Kidney (tissue), 14 donors: ENCODE data around the gene MRPL40. TPM values are rescaled to one million over a fixed set of nuclear protein-coding genes. Genes with fewer than 3 reads are reported as not detected.

Source experiments
- DNase-seq, 5 donors: peaks; one replicate each; pipeline ENCODE4 v3.0.0-alpha.2; 2013 to 2020
- FAIRE-seq: peaks from 2 replicates; lab custom pipeline; 2012; peaks lifted over from hg19 to GRCh38; lab: Jason Lieb, UNC
- H3K27ac ChIP-seq, 2 donors: one replicate each; pipeline ENCODE4 v1.7.0; 2013; ENCODE audit warnings: low read depth in 2 of 2, low read length in 2 of 2, inconsistent platforms in 1 of 2
- H3K27me3 ChIP-seq: one replicate; pipeline ENCODE4 v1.7.1; 2013; ENCODE audit warnings: low read length, inconsistent platforms; ENCODE audit not compliant: control insufficient read depth, insufficient read depth
- H3K36me3 ChIP-seq, 3 donors: one replicate each; pipeline versions ENCODE4 v1.7.0 to v1.7.1; 2013; ENCODE audit warnings: low read length in 3 of 3, control low read depth in 1 of 3, inconsistent platforms in 1 of 3; ENCODE audit not compliant: insufficient read depth in 3 of 3, control insufficient read depth in 2 of 3
- H3K4me1 ChIP-seq, 3 donors: one replicate each; pipeline versions ENCODE4 v1.7.0 to v1.7.1; 2013; ENCODE audit warnings: low read length in 3 of 3, inconsistent platforms in 1 of 3, low read depth in 1 of 3; ENCODE audit not compliant: control insufficient read depth in 2 of 3, insufficient read depth in 2 of 3
- H3K4me3 ChIP-seq, 3 donors: one replicate each; pipeline versions ENCODE4 v1.7.0 to v1.8.1; 2013; ENCODE audit warnings: low read length in 3 of 3, control low read depth in 1 of 3, inconsistent platforms in 1 of 3
- H3K9ac ChIP-seq, 3 donors: one replicate each; pipeline versions ENCODE4 v1.7.0 to v1.7.1; 2013; ENCODE audit warnings: low read length in 3 of 3, control low read depth in 1 of 3, inconsistent platforms in 1 of 3
- H3K9me3 ChIP-seq, 3 donors: one replicate each; pipeline versions ENCODE4 v1.7.0 to v1.7.1; 2013; ENCODE audit warnings: low read length in 3 of 3, control low read depth in 1 of 3, inconsistent platforms in 1 of 3; ENCODE audit not compliant: control insufficient read depth in 2 of 3, insufficient read depth in 1 of 3
- CTCF ChIP-seq: IDR thresholded peaks from 3 replicates; pipeline ENCODE4 v1.5.1; 2012; ENCODE audit warnings: mild to moderate bottlenecking, moderate library complexity, borderline replicate concordance; ENCODE audit not compliant: insufficient read depth; ENCODE audit errors: extremely low read depth
- intact Hi-C: fragments of 100-400 bp; cut with DNase I; formaldehyde crosslinking; loops from one replicate; pipeline ENCODE4 v1.11.1; 2022
- polyA plus RNA-seq: library from polyadenylated mRNA; stranded (reverse); fragments of 350-450 nt; fragmentation: Illumina TruSeq; extraction: RNeasy Lipid Tissue Mini Kit (QIAGEN cat#74804); gene quantifications from one replicate; pipeline ENCODE4 v1.2.3, GENCODE V29; 2014; ENCODE audit warnings: low read depth, low replicate concordance; ENCODE audit not compliant: insufficient read depth
- total RNA-seq: library from RNA; stranded (reverse); fragmentation: NEBNext Ultra II Directional; extraction: Animal tissue kit (Norgen Biotek cat#: 25700); gene quantifications from one replicate; pipeline ENCODE4 v1.2.1, GENCODE V29; 2021
- donor health status: control.
- donor health status: control.
- donor health status: control.
- donor health status: control.
- donor health status: control.
- donor health status: DM: yes; HTN: yes; CAD: no.
- donor health status: Normal renal cell carcinoma (clear cell type).

Gene MRPL40
- total and polyA plus RNA-seq, 2 donors from 2014 or later, result 30.0 to 89.2 TPM

- Histone ChIP-seq H3K4me1 (no peaks in the 10 kb centered on the region), H3K36me3 (peaks cover 0 to 64% (median 27%) of the 10 kb centered on the region in 3 donors), H3K9me3 (no peaks in the 10 kb centered on the region), H3K4me3 (no peak overlapping the region), H3K9ac (no peak overlapping the region), H3K27me3 (no peaks in the 10 kb centered on the region), H3K27ac (no peak overlapping the region)
- FAIRE-seq (no peak), DNase-seq (peak in 1 of 5 donors; percentile 31)
- TF ChIP-seq CTCF, result no peak
- intact Hi-C loops, result no loop called here
Measured at GRCh38 chr22:19405652-19406051, 26.7 kb upstream of the MRPL40 start.

- Histone ChIP-seq H3K4me3 (no peak overlapping the region), H3K4me1 (peaks cover 0 to 3% (median under 1%) of the 10 kb centered on the region in 3 donors), H3K36me3 (peaks cover 0 to 57% (median 27%) of the 10 kb centered on the region in 3 donors), H3K27me3 (no peaks in the 10 kb centered on the region), H3K9me3 (no peaks in the 10 kb centered on the region), H3K9ac (no peak overlapping the region), H3K27ac (no peak overlapping the region)
- FAIRE-seq, result no peak
- no peak for DNase-seq
- no peak for TF ChIP-seq CTCF
- intact Hi-C loops, result no loop called here
Measured at GRCh38 chr22:19406281-19406811, 26.0 kb upstream of the MRPL40 start.

GRCh38 chr22:19406846-19407245 is 25.5 kb upstream of the MRPL40 start:
- Histone ChIP-seq H3K9me3 (no peaks in the 10 kb centered on the region), H3K4me3 (no peak overlapping the region), H3K9ac (no peak overlapping the region), H3K4me1 (peaks cover 0 to 8% (median 4%) of the 10 kb centered on the region in 3 donors), H3K36me3 (peaks cover 0 to 52% (median 27%) of the 10 kb centered on the region in 3 donors), H3K27me3 (no peaks in the 10 kb centered on the region), H3K27ac (no peak overlapping the region)
- TF ChIP-seq CTCF, result no peak
- FAIRE-seq, result no peak
- no peak for DNase-seq
- intact Hi-C loops, result no loop called here
